GM21390 (cell line): ENCODE results near the gene ZSWIM8.

Source experiments
- ATAC-seq: cut with Tn5 transposase; IDR thresholded peaks from one replicate; pipeline ENCODE4 v1.9.1; 2021; ENCODE audit not compliant: unreplicated experiment

The ZSWIM8 gene

DNA sequence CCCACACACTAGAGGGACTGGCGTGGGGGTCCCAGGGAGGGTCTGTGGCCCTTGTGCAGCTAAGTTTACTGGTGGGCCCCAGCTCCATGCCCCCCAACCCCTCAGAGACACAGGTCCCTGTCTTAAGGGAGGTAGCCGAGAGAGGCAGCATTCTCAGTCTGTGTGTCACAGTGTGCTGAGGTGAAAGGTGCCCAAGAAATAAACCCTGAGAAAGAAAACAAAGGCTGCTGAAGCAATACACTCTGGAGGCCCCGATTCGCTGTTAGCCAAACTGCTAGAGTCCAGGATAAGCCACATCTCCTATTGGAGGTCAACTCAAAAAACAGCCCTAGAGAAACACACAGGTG lies 54.6 kb downstream of the ZSWIM8 start:
- ATAC-seq, result no peak

- ATAC-seq, result no peak
These were observed 55.1 kb downstream of the ZSWIM8 start for GRCh38 chr10:73840403-73841060.

- ATAC-seq, result no peak
These were observed 55.6 kb downstream of the ZSWIM8 start for GRCh38 chr10:73841061-73841421.

GRCh38 chr10:73841526-73842285 lies 56.3 kb downstream of the ZSWIM8 start:
- ATAC-seq, result no peak

GRCh38 chr10:73842349-73842748 lies 56.9 kb downstream of the ZSWIM8 start:
- no peak for ATAC-seq

GRCh38 chr10:73843261-73843660 lies 57.9 kb downstream of the ZSWIM8 start:
- ATAC-seq, result no peak

GRCh38 chr10:73847031-73847430 lies 61.6 kb downstream of the ZSWIM8 start:
- ATAC-seq, result no peak

DNA sequence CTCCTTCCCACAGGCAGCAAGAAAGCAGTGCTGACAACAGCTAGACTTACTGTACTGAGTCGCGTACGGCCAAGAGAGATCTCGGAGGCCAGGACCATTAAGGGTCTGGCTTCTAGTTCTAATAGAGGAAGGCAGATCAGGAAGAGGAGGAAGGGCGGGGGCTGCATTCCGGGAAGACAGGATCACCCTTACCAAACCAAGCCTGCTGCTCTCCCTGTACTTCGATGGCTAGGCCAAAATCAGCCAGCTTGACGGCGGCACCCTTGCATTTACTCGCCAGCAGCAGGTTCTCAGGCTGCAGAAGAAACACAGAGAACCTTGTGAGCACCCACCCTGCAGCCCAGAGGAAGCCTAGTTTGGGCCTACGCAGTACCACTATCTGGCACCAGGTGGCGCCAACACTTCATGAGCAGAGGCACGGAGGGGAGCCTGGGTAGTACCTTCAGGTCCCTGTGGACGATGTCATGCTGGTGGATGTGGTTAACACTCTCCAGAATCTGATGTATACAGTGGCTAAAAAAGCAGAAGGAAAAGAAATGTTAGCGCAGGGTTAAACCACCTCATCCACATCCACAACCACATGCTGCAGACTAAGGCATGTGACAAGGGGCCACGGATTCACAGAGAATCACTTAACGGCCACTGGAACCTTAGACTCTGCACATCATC lies 63.5 kb downstream of the ZSWIM8 start:
- ATAC-seq, result peak; percentile 93

DNA sequence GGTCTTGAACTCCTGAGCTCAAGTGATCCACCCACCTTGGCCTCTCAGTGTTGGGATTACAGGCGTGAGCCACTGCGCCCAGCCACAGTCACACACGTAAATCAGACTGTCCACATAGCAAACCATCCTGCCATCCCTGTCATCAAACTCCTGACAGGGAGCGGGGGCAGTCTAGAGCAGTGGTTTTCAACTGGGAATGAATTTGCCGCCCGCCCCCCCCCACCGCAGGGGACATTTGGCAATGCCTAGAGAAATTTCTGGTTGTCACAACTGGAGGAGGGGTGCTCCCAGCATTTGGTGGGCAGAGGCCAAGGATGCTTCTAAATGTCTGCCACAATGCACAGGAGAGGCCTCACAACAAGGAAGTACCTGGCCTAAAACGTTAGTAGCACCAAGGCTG lies 64.8 kb downstream of the ZSWIM8 start:
- no peak for ATAC-seq

DNA sequence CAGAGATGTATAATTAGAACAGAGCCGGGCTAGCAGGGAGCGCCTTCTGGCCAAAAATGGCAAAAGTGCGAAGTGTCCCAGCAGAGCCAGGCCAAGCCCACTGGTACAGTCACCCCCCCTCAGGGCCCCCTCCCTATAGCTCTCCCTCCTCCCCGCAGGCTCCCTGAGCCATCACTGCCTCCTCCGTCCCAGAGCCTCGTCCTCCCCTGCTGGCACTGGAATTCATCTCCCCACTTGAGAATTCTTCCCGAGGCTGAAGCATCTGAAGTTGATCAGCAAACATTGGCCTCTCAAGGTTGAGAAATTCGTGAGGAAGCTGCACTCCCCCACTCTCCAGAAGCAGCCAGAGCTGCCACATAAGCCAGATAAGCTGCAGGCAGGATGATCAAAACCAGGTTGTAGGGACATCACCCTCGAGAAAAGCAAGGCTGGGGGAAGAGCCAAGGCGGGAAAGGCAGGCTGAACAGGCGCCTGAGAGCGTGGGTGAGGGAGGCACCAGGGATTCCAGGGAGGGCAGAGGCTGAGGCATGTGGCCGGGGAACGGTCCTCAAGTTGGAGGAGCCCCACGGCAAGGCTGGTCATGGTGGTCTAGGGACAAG lies 65.6 kb downstream of the ZSWIM8 start:
- ATAC-seq, result no peak
